ENCODE results near the gene SNRK.

DNA sequence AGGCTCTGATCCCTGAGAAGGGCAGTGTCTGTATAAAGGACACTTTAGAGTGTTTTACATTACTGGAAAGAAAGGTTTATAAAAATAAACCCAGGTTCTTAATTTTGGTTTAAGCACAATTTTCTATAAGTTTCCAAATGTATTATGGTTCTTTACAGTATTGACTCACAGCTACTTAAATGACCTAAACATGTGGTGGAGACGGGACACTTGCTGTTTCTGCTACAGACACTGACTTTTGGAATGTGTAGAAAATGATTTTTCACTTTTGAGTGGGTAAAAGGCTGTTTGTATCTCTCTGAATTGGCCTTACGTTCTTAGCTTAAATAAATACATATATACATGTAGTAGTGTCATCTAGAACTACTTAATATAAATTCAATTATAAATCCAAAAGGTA, 55.4 kb downstream of the SNRK start:
- TF ChIP-seq, protein P1, sequence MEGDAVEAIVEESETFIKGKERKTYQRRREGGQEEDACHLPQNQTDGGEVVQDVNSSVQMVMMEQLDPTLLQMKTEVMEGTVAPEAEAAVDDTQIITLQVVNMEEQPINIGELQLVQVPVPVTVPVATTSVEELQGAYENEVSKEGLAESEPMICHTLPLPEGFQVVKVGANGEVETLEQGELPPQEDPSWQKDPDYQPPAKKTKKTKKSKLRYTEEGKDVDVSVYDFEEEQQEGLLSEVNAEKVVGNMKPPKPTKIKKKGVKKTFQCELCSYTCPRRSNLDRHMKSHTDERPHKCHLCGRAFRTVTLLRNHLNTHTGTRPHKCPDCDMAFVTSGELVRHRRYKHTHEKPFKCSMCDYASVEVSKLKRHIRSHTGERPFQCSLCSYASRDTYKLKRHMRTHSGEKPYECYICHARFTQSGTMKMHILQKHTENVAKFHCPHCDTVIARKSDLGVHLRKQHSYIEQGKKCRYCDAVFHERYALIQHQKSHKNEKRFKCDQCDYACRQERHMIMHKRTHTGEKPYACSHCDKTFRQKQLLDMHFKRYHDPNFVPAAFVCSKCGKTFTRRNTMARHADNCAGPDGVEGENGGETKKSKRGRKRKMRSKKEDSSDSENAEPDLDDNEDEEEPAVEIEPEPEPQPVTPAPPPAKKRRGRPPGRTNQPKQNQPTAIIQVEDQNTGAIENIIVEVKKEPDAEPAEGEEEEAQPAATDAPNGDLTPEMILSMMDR (conservative IDR thresholded peaks at IDR 0.05; ENCODE audit: low read depth in 2 of 2): no peak
- TF ChIP-seq EZH2phosphoT487 (IDR thresholded peaks at IDR 0.05; ENCODE audit: unreplicated experiment): no peak
- TF ChIP-seq POLR2AphosphoS5 (IDR thresholded peaks at IDR 0.05; ENCODE audit: low read depth): no peak
- TF ChIP-seq REST (IDR thresholded peaks at IDR 0.05; ENCODE audit: unreplicated experiment): no peak

Measured in GM23338 (cell line).